IMR-90 (cell line): ENCODE data around the gene DTX3L. TPM values are rescaled to one million over a fixed set of nuclear protein-coding genes. Genes with fewer than 3 reads are reported as not detected.

Experiments
- ATAC-seq: fragments of 200-7000 bp; cut with Tn5 transposase; 2 replicates; pipeline ENCODE4 v1.9.1; 2020; ENCODE audit warnings: low read depth, mild to moderate bottlenecking, moderate library complexity
- BruUV-seq: library from RNA; stranded (reverse); fragments of 400-500 nt; replicated peaks from 2 replicates; lab custom pipeline; 2021; lab: Mats Ljungman, UMichigan
- CTCF ChIA-PET: fragments of 300-600 bp; formaldehyde crosslinking; extraction: SDS; loops from one replicate; lab custom pipeline; 2021; ENCODE audit warnings: antibody characterized with exemption; lab: Yijun Ruan, JAX
- POLR2A ChIA-PET: fragments of 300-600 bp; sonication (Branson Sonifier 250); formaldehyde crosslinking; loops from one replicate; lab custom pipeline; 2022; ENCODE audit warnings: antibody characterized with exemption; ENCODE audit not compliant: unreplicated experiment; lab: Charles Lee
- DNase-seq: peaks from one replicate; pipeline ENCODE4 v3.0.0; 2013
- H2AFZ ChIP-seq: replicated peaks from 2 replicates; pipeline ENCODE3; 2013; ENCODE audit warnings: low read length, mild to moderate bottlenecking; ENCODE audit not compliant: poor library complexity
- H2AK5ac ChIP-seq: 2 replicates; pipeline ENCODE4 v1.6.1; 2013; ENCODE audit warnings: low read depth, low read length, inconsistent platforms
- H2AK9ac ChIP-seq: replicated peaks from 2 replicates; pipeline ENCODE3; 2013; ENCODE audit warnings: mild to moderate bottlenecking, low read depth, low read length, moderate library complexity; ENCODE audit not compliant: poor library complexity
- H2BK120ac ChIP-seq: 2 replicates; pipeline ENCODE4 v1.6.1; 2013; ENCODE audit warnings: low read depth, low read length, inconsistent platforms
- H2BK15ac ChIP-seq: 3 replicates; pipeline ENCODE4 v1.6.1; 2013; ENCODE audit warnings: low read depth, low read length, inconsistent platforms
- H2BK20ac ChIP-seq: 2 replicates; pipeline ENCODE4 v1.6.1; 2013; ENCODE audit warnings: low read depth, mild to moderate bottlenecking, inconsistent platforms, low read length, moderate library complexity
- H2BK5ac ChIP-seq: 2 replicates; pipeline ENCODE4 v1.6.1; 2013; ENCODE audit warnings: mild to moderate bottlenecking, low read depth, low read length, inconsistent platforms; ENCODE audit not compliant: poor library complexity, severe bottlenecking
- H3K14ac ChIP-seq: replicated peaks from 2 replicates; pipeline ENCODE4 v1.6.1; 2013; ENCODE audit warnings: low read depth, low read length, inconsistent platforms
- H3K18ac ChIP-seq: 2 replicates; pipeline ENCODE4 v1.6.1; 2013; ENCODE audit warnings: low read depth, low read length, control low read depth
- H3K23ac ChIP-seq: 2 replicates; pipeline ENCODE4 v1.6.1; 2013; ENCODE audit warnings: low read depth, low read length, inconsistent platforms
- H3K27ac ChIP-seq: 2 replicates; pipeline ENCODE4 v1.5.1; 2013; ENCODE audit warnings: mild to moderate bottlenecking, control low read depth, low read length; ENCODE audit not compliant: insufficient read depth
- H3K27me3 ChIP-seq: 2 replicates; pipeline ENCODE4 v1.6.1; 2013; ENCODE audit warnings: low read length; ENCODE audit not compliant: control insufficient read depth, insufficient read depth
- H3K36me3 ChIP-seq: 2 replicates; pipeline ENCODE4 v1.6.1; 2013; ENCODE audit warnings: low read length, mixed read lengths; ENCODE audit not compliant: control insufficient read depth, insufficient read depth
- H3K4ac ChIP-seq: 2 replicates; pipeline ENCODE4 v1.6.1; 2013; ENCODE audit warnings: low read depth, low read length, inconsistent platforms
- H3K4me1 ChIP-seq: 2 replicates; pipeline ENCODE4 v1.6.1; 2013; ENCODE audit warnings: low read length, mixed read lengths; ENCODE audit not compliant: control insufficient read depth, insufficient read depth
- H3K4me2 ChIP-seq: 2 replicates; pipeline ENCODE4 v1.6.1; 2013; ENCODE audit warnings: low read depth, mild to moderate bottlenecking, control low read depth, low read length, moderate library complexity
- H3K4me3 ChIP-seq: 2 replicates; pipeline ENCODE4 v1.5.1; 2013; ENCODE audit warnings: low read depth, mild to moderate bottlenecking, control low read depth, low read length, moderate library complexity; ENCODE audit not compliant: insufficient read depth
- H3K56ac ChIP-seq: 2 replicates; pipeline ENCODE4 v1.6.1; 2013; ENCODE audit warnings: low read length, inconsistent platforms; ENCODE audit not compliant: insufficient read depth; ENCODE audit errors: extremely low read depth
- H3K79me1 ChIP-seq, 2 experiments: 2 replicates each; pipeline ENCODE4 v1.6.1; 2013; ENCODE audit warnings: low read length in 2 of 2, inconsistent platforms in 1 of 2, low read depth in 1 of 2
- H3K9ac ChIP-seq: 2 replicates; pipeline ENCODE4 v1.6.1; 2013; ENCODE audit warnings: low read depth, low read length, control low read depth
- H3K9me1 ChIP-seq: 2 replicates; pipeline ENCODE4 v1.6.1; 2013; ENCODE audit warnings: low read length, inconsistent platforms; ENCODE audit not compliant: insufficient read depth
- H3K9me3 ChIP-seq: 2 replicates; pipeline ENCODE4 v1.6.1; 2013; ENCODE audit warnings: low read length; ENCODE audit not compliant: control insufficient read depth, insufficient read depth
- H4K20me1 ChIP-seq: 2 replicates; pipeline ENCODE4 v1.6.1; 2013; ENCODE audit warnings: low read length, inconsistent platforms; ENCODE audit not compliant: insufficient read depth
- H4K5ac ChIP-seq: 2 replicates; pipeline ENCODE4 v1.6.1; 2013; ENCODE audit warnings: mild to moderate bottlenecking, low read depth, low read length, control low read depth
- H4K8ac ChIP-seq, 2 experiments: 2 replicates each; pipeline ENCODE4 v1.6.1; 2013; ENCODE audit warnings: low read depth in 2 of 2, low read length in 2 of 2, control low read depth in 1 of 2, inconsistent platforms in 1 of 2
- H4K91ac ChIP-seq: 2 replicates; pipeline ENCODE4 v1.6.1; 2013; ENCODE audit warnings: low read depth, low read length, inconsistent platforms; ENCODE audit not compliant: insufficient read depth
- CHD1 ChIP-seq: IDR thresholded peaks from 2 replicates; pipeline ENCODE4 v1.6.1; 2012; ENCODE audit warnings: low read depth, low read length, improper control_type of control experiment
- MAFK ChIP-seq: IDR thresholded peaks from 2 replicates; pipeline ENCODE4 v1.6.1; 2012; ENCODE audit warnings: low read depth, low read length, improper control_type of control experiment
- MAZ ChIP-seq: IDR thresholded peaks from 2 replicates; pipeline ENCODE4 v1.6.1; 2012; ENCODE audit warnings: low read depth, mild to moderate bottlenecking, low read length, improper control_type of control experiment, moderate library complexity, borderline replicate concordance
- WGBS, 2 experiments: methylation state at CpG; one replicate each; pipeline versions ENCODE4 v1.1.5 to v1.1.7; 2013; ENCODE audit warnings: missing lambda C conversion rate in 2 of 2; ENCODE audit not compliant: insufficient read length in 1 of 2; ENCODE audit errors: extremely low coverage in 2 of 2; 5-methylcytosine and 5-hydroxymethylcytosine counted together
- dilution Hi-C: fragments of 300-500 bp; cut with HindIII; formaldehyde crosslinking; loops from one replicate; pipeline ENCODE4 v1.14.3; 2018; ENCODE audit warnings: low sequenced_read_pairs; ENCODE audit not compliant: unreplicated experiment
- in situ Hi-C: fragments of 300-500 bp; cut with MboI; formaldehyde crosslinking; loops from 3 replicates; pipeline ENCODE4 v1.14.3; 2019; ENCODE audit warnings: low sequenced_read_pairs, inconsistent platforms, mixed read lengths
- intact Hi-C: fragments of 100-400 bp; cut with micrococcal nuclease; formaldehyde crosslinking; loops from 2 replicates; pipeline ENCODE4 v1.10.0; 2022
- polyA plus RNA-seq, 3 experiments: library from polyadenylated mRNA; depleted of rRNA; stranded (reverse); fragments of >200 nt; gene quantifications; 2 replicates each; pipeline ENCODE4 v1.2.3, GENCODE V29; 2012; ENCODE audit warnings: low replicate concordance in 1 of 3
- total RNA-seq: library from RNA; depleted of rRNA; stranded (reverse); fragments of >200 nt; gene quantifications from 2 replicates; pipeline ENCODE4 v1.2.3, GENCODE V29; 2012
- TF ChIP-seq, protein P1 (sequence below): conservative IDR thresholded peaks from 2 replicates; pipeline ENCODE4 v1.5.1; 2012; ENCODE audit warnings: mild to moderate bottlenecking, low read depth, low read length, improper control_type of control experiment

The DTX3L gene
- total and polyA plus RNA-seq, 2 of the 4 experiments (the other 2 are of a cell fraction), result 4.1 to 7.9 TPM

DNA sequence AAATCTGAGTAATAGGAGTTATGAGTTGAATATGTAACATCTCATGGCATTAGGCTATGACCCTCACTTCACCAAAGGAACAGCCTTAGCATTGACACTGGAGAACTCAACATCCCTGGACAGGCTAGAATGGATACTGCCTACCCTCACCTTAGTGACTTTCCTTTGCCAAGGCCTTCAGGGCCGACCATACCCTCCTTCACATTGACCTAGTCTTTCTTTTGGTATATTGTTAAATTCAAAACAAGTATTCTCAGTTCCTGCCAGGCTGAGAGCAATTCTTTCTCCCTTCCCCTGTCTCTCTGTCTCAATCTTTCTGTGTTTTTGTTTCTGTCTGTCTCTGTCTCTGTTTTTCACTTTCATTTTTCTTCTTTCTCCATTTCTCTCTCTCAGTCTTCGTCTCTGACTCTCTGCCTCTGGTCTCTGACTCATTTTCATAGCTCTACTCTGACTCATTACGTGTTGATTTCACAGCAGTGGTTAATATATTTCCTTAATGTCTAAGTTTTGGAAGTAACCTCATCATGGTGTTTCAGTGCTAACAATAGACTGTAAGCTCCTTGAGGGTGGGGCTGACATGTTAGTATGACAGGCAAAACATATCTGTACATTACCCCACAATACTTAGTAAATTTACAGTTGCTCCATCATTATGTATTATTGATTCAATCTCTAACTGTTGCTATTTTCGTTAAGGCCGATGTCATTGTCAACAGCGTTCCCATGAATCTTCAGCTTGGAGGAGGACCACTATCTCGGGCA, 45.8 kb downstream of the DTX3L start (continued):
- TF ChIP-seq CHD1, result no peak
- no peak for TF ChIP-seq MAZ

DNA sequence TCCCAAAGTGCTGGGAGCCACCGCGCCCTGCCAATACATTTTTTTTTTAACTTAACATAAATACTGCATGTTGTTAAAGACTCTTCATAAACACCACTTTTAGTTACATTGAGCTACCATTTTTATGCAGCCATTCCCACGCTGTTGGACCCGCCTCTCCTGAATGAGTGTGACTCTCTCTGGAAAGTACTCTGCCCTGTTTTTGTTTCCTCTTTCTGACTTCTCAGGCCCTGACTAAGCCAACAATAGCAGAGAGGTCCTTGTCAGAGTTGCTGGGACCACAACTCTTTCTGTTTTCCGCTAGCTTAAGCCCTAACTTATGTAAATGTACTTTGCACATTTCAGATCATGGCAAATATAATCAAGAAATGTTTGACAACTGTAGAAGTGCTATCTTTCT, 48.6 kb downstream of the DTX3L start:
- Histone ChIP-seq H2AFZ (no peak overlapping the region), H3K27me3 (peaks cover 4% of the 10 kb centered on the region; the same call in 1 of the 2 replicates), H3K4ac (no peak overlapping the region), H2BK15ac (no peak overlapping the region), H4K5ac (no peak overlapping the region), H3K9me3 (peaks cover 4% of the 10 kb centered on the region), H3K4me2 (no peak overlapping the region), H3K27ac (no peak overlapping the region), H2BK20ac (no peak overlapping the region), H3K36me3 (no peaks in the 10 kb centered on the region), H3K18ac (no peak overlapping the region), H3K23ac (no peak overlapping the region), H4K8ac (no peak overlapping the region), H3K4me1 (peaks cover 5% of the 10 kb centered on the region), H3K9ac (no peak overlapping the region), H2AK9ac (no peak overlapping the region), H3K56ac (no peak overlapping the region), H3K14ac (no peak overlapping the region), H3K9me1 (peaks cover 3% of the 10 kb centered on the region), H3K79me1 (peaks cover 0 to 2% of the 10 kb centered on the region in 2 experiments; a peak in 1 of 4 replicates), H4K20me1 (no peaks in the 10 kb centered on the region), H2AK5ac (no peak overlapping the region), H3K4me3 (no peak overlapping the region), H4K91ac (no peak overlapping the region), H2BK120ac (no peak overlapping the region), H2BK5ac (no peak overlapping the region)
- DNase-seq, result no peak
- ChIA-PET CTCF (interaction anchor here (0.6 kb wide), 1 partner anchor 55 kb away, joined by 3 read pairs; no protein-coding TSS in a partner anchor), POLR2A (no interaction called here)
- BruUV-seq, result no TSS peak
- in situ Hi-C loops, result no loop called here
- TF ChIP-seq, protein P1, sequence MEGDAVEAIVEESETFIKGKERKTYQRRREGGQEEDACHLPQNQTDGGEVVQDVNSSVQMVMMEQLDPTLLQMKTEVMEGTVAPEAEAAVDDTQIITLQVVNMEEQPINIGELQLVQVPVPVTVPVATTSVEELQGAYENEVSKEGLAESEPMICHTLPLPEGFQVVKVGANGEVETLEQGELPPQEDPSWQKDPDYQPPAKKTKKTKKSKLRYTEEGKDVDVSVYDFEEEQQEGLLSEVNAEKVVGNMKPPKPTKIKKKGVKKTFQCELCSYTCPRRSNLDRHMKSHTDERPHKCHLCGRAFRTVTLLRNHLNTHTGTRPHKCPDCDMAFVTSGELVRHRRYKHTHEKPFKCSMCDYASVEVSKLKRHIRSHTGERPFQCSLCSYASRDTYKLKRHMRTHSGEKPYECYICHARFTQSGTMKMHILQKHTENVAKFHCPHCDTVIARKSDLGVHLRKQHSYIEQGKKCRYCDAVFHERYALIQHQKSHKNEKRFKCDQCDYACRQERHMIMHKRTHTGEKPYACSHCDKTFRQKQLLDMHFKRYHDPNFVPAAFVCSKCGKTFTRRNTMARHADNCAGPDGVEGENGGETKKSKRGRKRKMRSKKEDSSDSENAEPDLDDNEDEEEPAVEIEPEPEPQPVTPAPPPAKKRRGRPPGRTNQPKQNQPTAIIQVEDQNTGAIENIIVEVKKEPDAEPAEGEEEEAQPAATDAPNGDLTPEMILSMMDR, result no peak
- TF ChIP-seq CHD1, result no peak
- no peak for TF ChIP-seq MAFK
- intact Hi-C loops, result no loop called here
- dilution Hi-C loops, result no loop called here
- 79% methylated on average over 4 of the region's 5 CpGs; no CpG with 5 or more reads in 1 of the 2 experiments for whole genome bisulfite sequencing, 2 experiments
- no peak for ATAC-seq
